ENCODE measurements around the gene OLFML2B. TPM values are rescaled to one million over a fixed set of nuclear protein-coding genes. Genes with fewer than 3 reads are reported as not detected.

Gene OLFML2B
- total RNA-seq, 1 donor from 2014 or later, result 29.7 TPM

DNA sequence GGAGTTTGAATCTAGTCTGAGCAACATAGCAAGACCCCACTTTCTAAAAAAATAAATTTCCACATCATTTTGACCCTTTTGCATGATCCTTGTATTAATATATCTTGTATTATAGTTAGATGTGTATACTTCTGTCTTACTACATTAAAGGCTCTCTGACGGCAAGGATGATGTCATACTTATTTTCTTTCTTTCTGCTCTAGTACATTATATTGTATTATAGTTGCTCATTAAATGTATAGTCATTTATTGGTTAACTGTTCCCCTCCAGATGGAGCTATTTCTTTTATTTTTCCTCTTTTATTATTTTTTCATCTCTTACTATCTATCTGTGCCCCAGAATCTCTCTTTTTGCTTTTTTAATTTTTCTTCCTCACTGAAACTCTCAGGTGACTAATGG is 15.0 kb upstream of the OLFML2B start:
- Histone ChIP-seq H3K9ac (ENCODE audit: low read depth in 1 of 3, low read length in 3 of 3) (no peak overlapping the region), H3K27ac (ENCODE audit: low read depth, low read length) (no peak overlapping the region), H3K4me3 (ENCODE audit: low read length in 3 of 3) (no peak overlapping the region), H3K4me1 (ENCODE audit: control insufficient read depth in 3 of 3, insufficient read depth in 3 of 3, low read length in 3 of 3) (peaks cover 0 to 18% (median 7%) of the 10 kb centered on the region in 3 donors), H3K36me3 (ENCODE audit: control insufficient read depth in 3 of 3, insufficient read depth in 3 of 3, low read length in 3 of 3) (no peaks in the 10 kb centered on the region), H3K9me3 (ENCODE audit: control insufficient read depth in 3 of 3, low read length in 3 of 3) (no peaks in the 10 kb centered on the region), H3K27me3 (ENCODE audit: control insufficient read depth in 3 of 3, insufficient read depth in 3 of 3, low read length in 3 of 3) (no peaks in the 10 kb centered on the region)

DNA sequence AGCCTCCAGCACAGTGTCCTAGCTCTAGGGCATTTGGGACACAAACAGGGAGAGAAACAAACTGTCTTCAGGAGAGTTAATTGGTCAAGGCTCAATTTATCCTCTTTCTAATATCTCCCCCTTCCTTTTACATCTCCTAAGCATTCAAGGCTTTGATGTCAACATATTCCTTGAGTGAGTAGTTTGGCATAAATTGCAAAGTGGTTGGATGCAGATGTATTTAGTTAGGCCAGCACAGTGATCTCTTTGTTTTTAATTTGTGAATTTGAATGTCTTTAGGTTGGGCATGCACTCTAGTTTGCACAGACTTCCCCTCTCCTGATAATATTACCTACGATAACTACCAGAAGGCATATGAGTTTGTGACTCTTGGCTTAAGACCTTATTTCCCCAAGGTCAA is 12.5 kb upstream of the OLFML2B start:
- Histone ChIP-seq H3K9me3 (ENCODE audit: control insufficient read depth in 3 of 3, low read length in 3 of 3) (no peaks in the 10 kb centered on the region), H3K27ac (ENCODE audit: low read depth, low read length) (no peak overlapping the region), H3K27me3 (ENCODE audit: control insufficient read depth in 3 of 3, insufficient read depth in 3 of 3, low read length in 3 of 3) (peaks cover 0 to 2% (median 0%) of the 10 kb centered on the region in 3 donors), H3K4me3 (ENCODE audit: low read length in 3 of 3) (no peak overlapping the region), H3K9ac (ENCODE audit: low read depth in 1 of 3, low read length in 3 of 3) (no peak overlapping the region), H3K4me1 (ENCODE audit: control insufficient read depth in 3 of 3, insufficient read depth in 3 of 3, low read length in 3 of 3) (peaks cover 0 to 18% (median 12%) of the 10 kb centered on the region in 3 donors), H3K36me3 (ENCODE audit: control insufficient read depth in 3 of 3, insufficient read depth in 3 of 3, low read length in 3 of 3) (no peaks in the 10 kb centered on the region)

DNA sequence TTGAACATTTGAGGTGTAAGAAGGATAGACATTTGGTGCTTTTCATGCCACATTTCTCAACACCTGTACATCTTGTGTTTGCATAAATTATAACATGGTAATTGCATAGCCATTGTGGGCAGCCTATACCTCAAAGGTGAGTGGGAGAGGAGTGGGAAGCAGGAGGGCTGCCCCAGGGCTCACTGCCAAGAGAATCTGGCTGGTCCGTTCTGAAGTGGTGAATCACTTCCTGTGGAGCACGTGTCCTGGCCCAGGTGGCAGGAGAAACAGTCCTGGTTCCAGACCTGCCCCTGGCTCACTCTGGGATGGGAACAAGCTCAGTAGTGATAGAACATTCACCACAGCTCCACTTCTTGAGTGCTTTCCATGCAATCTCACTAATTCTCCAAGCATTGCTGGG is 11.6 kb upstream of the OLFML2B start:
- H3K4me1 ChIP-seq (ENCODE audit: control insufficient read depth in 3 of 3, insufficient read depth in 3 of 3, low read length in 3 of 3), result peaks cover 0 to 18% (median 12%) of the 10 kb centered on the region in 3 donors
- H3K27me3 ChIP-seq (ENCODE audit: control insufficient read depth in 3 of 3, insufficient read depth in 3 of 3, low read length in 3 of 3), result peaks cover 0 to 3% (median 0%) of the 10 kb centered on the region in 3 donors
- H3K4me3 ChIP-seq (ENCODE audit: low read length in 3 of 3), result no peak overlapping the region
- H3K9ac ChIP-seq (ENCODE audit: low read depth in 1 of 3, low read length in 3 of 3), result no peak overlapping the region
- no peaks in the 10 kb centered on the region for H3K36me3 ChIP-seq (ENCODE audit: control insufficient read depth in 3 of 3, insufficient read depth in 3 of 3, low read length in 3 of 3)
- H3K9me3 ChIP-seq (ENCODE audit: control insufficient read depth in 3 of 3, low read length in 3 of 3), result no peaks in the 10 kb centered on the region
- no peak overlapping the region for H3K27ac ChIP-seq (ENCODE audit: low read depth, low read length)

DNA sequence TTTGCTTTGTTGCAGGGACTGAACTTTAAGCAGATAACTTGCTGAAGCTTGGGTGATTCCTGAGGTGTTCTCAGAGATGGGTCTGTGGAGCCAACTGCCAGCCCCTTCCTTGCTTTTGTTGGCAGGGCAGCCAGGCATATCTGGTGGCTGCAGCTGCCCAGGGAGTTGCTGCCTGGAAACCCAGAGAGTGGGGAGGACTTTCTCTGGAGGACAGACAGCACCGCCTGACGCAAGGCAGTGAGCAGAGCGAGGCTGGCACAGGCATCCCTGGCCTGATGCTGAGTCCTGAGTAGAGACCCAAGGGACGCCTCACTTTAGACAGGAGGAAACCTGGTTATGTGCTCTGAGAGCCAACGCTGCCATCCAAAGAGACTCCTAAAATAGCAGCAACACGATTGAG is 9.8 kb upstream of the OLFML2B start:
- Histone ChIP-seq H3K9ac (ENCODE audit: low read depth in 1 of 3, low read length in 3 of 3) (peak overlapping the region in 2 of 3 donors; percentile 40 to 43), H3K4me1 (ENCODE audit: control insufficient read depth in 3 of 3, insufficient read depth in 3 of 3, low read length in 3 of 3) (peaks cover 0 to 18% (median 12%) of the 10 kb centered on the region in 3 donors), H3K9me3 (ENCODE audit: control insufficient read depth in 3 of 3, low read length in 3 of 3) (no peaks in the 10 kb centered on the region), H3K4me3 (ENCODE audit: low read length in 3 of 3) (no peak overlapping the region), H3K27ac (ENCODE audit: low read depth, low read length) (peak overlapping the region; percentile 15), H3K27me3 (ENCODE audit: control insufficient read depth in 3 of 3, insufficient read depth in 3 of 3, low read length in 3 of 3) (peaks cover 0 to 3% (median 0%) of the 10 kb centered on the region in 3 donors), H3K36me3 (ENCODE audit: control insufficient read depth in 3 of 3, insufficient read depth in 3 of 3, low read length in 3 of 3) (no peaks in the 10 kb centered on the region)

DNA sequence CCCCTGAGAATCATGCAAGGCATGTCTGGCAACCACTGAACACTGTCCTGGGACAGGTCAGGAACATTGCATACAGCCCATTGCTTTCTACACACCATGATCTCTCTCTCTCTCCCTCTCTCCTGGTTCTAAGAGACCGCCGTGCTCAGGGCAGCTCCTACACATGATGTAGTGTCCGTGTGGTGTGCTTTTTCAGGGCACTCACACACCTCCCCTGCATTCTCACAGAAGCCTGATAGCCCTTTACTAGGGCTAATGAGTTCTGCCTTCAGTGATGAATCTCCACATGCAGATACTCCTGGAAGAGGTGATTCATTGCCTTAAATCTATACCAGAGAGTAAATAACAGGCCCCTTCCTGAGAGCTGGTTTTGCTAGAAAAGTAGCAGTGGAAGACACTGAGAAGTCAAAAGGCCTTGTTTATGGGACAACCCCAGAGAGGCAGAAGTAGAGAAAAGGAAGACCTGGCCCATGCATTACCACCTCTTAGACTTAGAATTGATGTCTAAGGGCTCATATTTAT is 7.2 kb upstream of the OLFML2B start:
- Histone ChIP-seq H3K27me3 (ENCODE audit: control insufficient read depth in 3 of 3, insufficient read depth in 3 of 3, low read length in 3 of 3) (peaks cover 0 to 3% (median 0%) of the 10 kb centered on the region in 3 donors), H3K36me3 (ENCODE audit: control insufficient read depth in 3 of 3, insufficient read depth in 3 of 3, low read length in 3 of 3) (no peaks in the 10 kb centered on the region), H3K9ac (ENCODE audit: low read depth in 1 of 3, low read length in 3 of 3) (no peak overlapping the region), H3K4me1 (ENCODE audit: control insufficient read depth in 3 of 3, insufficient read depth in 3 of 3, low read length in 3 of 3) (peaks cover 0 to 13% (median 12%) of the 10 kb centered on the region in 3 donors), H3K4me3 (ENCODE audit: low read length in 3 of 3) (no peak overlapping the region), H3K27ac (ENCODE audit: low read depth, low read length) (no peak overlapping the region), H3K9me3 (ENCODE audit: control insufficient read depth in 3 of 3, low read length in 3 of 3) (no peaks in the 10 kb centered on the region)

DNA sequence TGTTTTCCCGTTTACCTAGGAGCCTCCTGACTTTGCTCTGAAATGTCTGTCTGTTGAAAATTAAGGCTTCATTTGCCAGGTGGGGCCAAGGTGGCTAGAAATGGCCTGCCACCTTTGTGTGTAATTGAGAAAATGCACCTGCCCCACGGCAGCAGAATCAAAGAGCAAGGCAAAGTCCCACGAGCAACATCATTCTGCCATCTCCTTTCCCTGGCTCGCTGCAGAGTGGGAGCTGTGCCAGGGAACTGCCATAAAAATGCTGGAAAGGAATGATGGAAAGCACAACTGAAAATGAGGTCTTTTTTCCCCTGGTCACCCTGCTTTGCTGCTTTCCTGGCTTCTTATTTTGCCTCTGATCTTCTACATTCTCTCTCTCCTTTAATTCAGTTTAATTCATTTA is 5.5 kb upstream of the OLFML2B start:
- H3K27me3 ChIP-seq (ENCODE audit: control insufficient read depth in 3 of 3, insufficient read depth in 3 of 3, low read length in 3 of 3), result peaks cover 0 to 16% (median 5%) of the 10 kb centered on the region in 3 donors
- no peak overlapping the region for H3K4me3 ChIP-seq (ENCODE audit: low read length in 3 of 3)
- H3K4me1 ChIP-seq (ENCODE audit: control insufficient read depth in 3 of 3, insufficient read depth in 3 of 3, low read length in 3 of 3), result peaks cover 1 to 10% (median 9%) of the 10 kb centered on the region in 3 donors
- H3K27ac ChIP-seq (ENCODE audit: low read depth, low read length), result no peak overlapping the region
- H3K9me3 ChIP-seq (ENCODE audit: control insufficient read depth in 3 of 3, low read length in 3 of 3), result no peaks in the 10 kb centered on the region
- no peaks in the 10 kb centered on the region for H3K36me3 ChIP-seq (ENCODE audit: control insufficient read depth in 3 of 3, insufficient read depth in 3 of 3, low read length in 3 of 3)
- no peak overlapping the region for H3K9ac ChIP-seq (ENCODE audit: low read depth in 1 of 3, low read length in 3 of 3)

DNA sequence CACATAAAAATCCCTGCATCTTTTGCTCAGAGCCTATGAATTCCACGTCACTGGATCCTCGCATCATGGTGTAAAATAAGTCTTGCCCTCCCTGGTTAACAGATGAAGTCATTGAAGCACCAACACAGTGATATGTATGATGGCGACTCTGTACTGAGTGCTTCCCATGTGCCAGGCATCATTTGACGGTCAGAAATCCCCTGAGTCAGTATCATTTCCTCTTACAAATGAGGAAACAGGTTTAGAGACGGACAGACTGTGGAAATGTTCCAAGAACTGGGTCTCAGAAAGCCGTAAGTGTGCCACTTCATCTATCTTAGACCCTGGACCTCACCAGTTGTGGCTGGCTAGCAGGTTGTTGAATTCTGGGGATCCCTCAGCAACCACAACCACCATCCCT is 5.1 kb upstream of the OLFML2B start:
- H3K9ac ChIP-seq (ENCODE audit: low read depth in 1 of 3, low read length in 3 of 3), result no peak overlapping the region
- H3K9me3 ChIP-seq (ENCODE audit: control insufficient read depth in 3 of 3, low read length in 3 of 3), result no peaks in the 10 kb centered on the region
- no peak overlapping the region for H3K27ac ChIP-seq (ENCODE audit: low read depth, low read length)
- no peak overlapping the region for H3K4me3 ChIP-seq (ENCODE audit: low read length in 3 of 3)
- peaks cover 0 to 16% (median 9%) of the 10 kb centered on the region in 3 donors for H3K27me3 ChIP-seq (ENCODE audit: control insufficient read depth in 3 of 3, insufficient read depth in 3 of 3, low read length in 3 of 3)
- H3K36me3 ChIP-seq (ENCODE audit: control insufficient read depth in 3 of 3, insufficient read depth in 3 of 3, low read length in 3 of 3), result no peaks in the 10 kb centered on the region
- peaks cover 6 to 9% (median 6%) of the 10 kb centered on the region in 3 donors for H3K4me1 ChIP-seq (ENCODE audit: control insufficient read depth in 3 of 3, insufficient read depth in 3 of 3, low read length in 3 of 3)

DNA sequence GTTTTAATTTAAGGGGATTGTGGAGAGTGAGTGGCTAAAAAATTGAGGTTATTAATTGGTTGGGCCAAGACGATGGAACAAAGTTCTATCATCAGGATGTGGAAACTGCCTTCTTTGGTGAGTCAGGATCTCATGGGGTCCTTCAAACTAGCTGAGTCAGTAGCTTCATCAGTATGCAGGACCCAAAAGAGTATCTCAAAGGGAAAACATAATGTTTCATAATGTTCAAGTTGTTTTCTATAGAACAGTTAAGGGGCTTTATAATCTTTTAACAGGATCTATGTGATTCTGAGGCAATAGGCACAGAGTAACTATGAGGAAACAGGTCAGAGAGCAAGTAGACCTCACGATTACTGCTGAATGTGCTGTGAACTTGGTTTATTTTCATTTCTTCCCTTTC is 3.2 kb upstream of the OLFML2B start:
- Histone ChIP-seq H3K4me3 (ENCODE audit: low read length in 3 of 3) (no peak overlapping the region), H3K36me3 (ENCODE audit: control insufficient read depth in 3 of 3, insufficient read depth in 3 of 3, low read length in 3 of 3) (no peaks in the 10 kb centered on the region), H3K9ac (ENCODE audit: low read depth in 1 of 3, low read length in 3 of 3) (no peak overlapping the region), H3K9me3 (ENCODE audit: control insufficient read depth in 3 of 3, low read length in 3 of 3) (no peaks in the 10 kb centered on the region), H3K27ac (ENCODE audit: low read depth, low read length) (no peak overlapping the region), H3K4me1 (ENCODE audit: control insufficient read depth in 3 of 3, insufficient read depth in 3 of 3, low read length in 3 of 3) (peaks cover 6 to 22% (median 15%) of the 10 kb centered on the region in 3 donors), H3K27me3 (ENCODE audit: control insufficient read depth in 3 of 3, insufficient read depth in 3 of 3, low read length in 3 of 3) (peaks cover 2 to 21% (median 16%) of the 10 kb centered on the region in 3 donors)

DNA sequence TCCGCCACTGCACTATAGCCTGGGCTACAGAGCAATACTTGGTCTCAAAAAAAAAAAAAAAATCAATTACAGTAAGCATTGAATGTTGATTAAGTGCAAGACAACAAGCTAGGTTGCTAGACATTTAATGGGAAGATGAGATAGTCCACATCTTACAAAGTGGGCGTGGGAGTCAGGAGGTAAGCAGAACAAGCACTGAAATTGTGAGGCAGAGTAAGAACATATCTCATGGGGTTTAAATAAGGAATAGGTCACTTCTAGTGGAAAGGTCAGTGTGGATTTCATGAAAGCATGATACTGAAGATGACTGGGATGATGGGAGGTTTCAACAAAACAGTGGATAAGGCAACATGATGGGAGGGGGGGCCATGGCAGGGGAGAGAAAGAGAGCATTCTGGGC is 1.9 kb upstream of the OLFML2B start:
- Histone ChIP-seq H3K9ac (ENCODE audit: low read depth in 1 of 3, low read length in 3 of 3) (no peak overlapping the region), H3K27me3 (ENCODE audit: control insufficient read depth in 3 of 3, insufficient read depth in 3 of 3, low read length in 3 of 3) (peaks cover 2 to 25% (median 16%) of the 10 kb centered on the region in 3 donors), H3K4me3 (ENCODE audit: low read length in 3 of 3) (no peak overlapping the region), H3K27ac (ENCODE audit: low read depth, low read length) (no peak overlapping the region), H3K4me1 (ENCODE audit: control insufficient read depth in 3 of 3, insufficient read depth in 3 of 3, low read length in 3 of 3) (peaks cover 13 to 22% (median 15%) of the 10 kb centered on the region in 3 donors), H3K9me3 (ENCODE audit: control insufficient read depth in 3 of 3, low read length in 3 of 3) (no peaks in the 10 kb centered on the region), H3K36me3 (ENCODE audit: control insufficient read depth in 3 of 3, insufficient read depth in 3 of 3, low read length in 3 of 3) (no peaks in the 10 kb centered on the region)

DNA sequence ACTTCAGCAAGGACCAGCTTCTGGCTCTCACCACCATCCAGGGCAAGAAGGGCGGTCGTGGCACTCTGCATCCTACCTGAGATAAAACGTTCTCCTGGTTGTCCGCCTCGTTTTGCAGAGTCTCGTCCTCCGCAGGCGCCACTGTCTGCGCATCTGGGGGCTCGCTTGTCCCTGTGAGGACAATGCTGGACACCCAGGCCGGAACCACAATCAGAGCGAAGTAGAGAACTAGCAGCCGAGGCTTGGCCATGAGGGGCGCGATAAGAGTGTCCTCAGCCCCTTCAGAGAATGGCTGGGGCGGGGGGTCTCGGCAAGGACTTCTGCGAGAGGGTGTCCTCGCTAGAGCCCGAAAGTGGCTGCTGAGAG is 505 bp downstream of the OLFML2B start:
- Histone ChIP-seq H3K27ac (ENCODE audit: low read depth, low read length) (peak overlapping the region; percentile 46), H3K9me3 (ENCODE audit: control insufficient read depth in 3 of 3, low read length in 3 of 3) (no peaks in the 10 kb centered on the region), H3K27me3 (ENCODE audit: control insufficient read depth in 3 of 3, insufficient read depth in 3 of 3, low read length in 3 of 3) (peaks cover 2 to 28% (median 16%) of the 10 kb centered on the region in 3 donors), H3K4me1 (ENCODE audit: control insufficient read depth in 3 of 3, insufficient read depth in 3 of 3, low read length in 3 of 3) (peaks cover 23 to 28% (median 24%) of the 10 kb centered on the region in 3 donors), H3K9ac (ENCODE audit: low read depth in 1 of 3, low read length in 3 of 3) (peak overlapping the region; percentile 8 to 72 (median 68)), H3K36me3 (ENCODE audit: control insufficient read depth in 3 of 3, insufficient read depth in 3 of 3, low read length in 3 of 3) (no peaks in the 10 kb centered on the region), H3K4me3 (ENCODE audit: low read length in 3 of 3) (peak overlapping the region; percentile 76 to 81 (median 81))
